Fibroblast of lung (primary cell): ENCODE results near the gene MAP4K3. TPM values are rescaled to one million over a fixed set of nuclear protein-coding genes. Genes with fewer than 3 reads are reported as not detected.

ENCODE experiments used
- DNase-seq, 2 donors: peaks; one replicate each; pipeline versions ENCODE4 v3.0.0 to v3.0.0-alpha.2; 2010; ENCODE audit warnings: low read depth in 2 of 2
- H2AFZ ChIP-seq: 2 replicates; pipeline ENCODE4 v1.5.1; 2012; ENCODE audit warnings: low read length, control low read depth, inconsistent platforms
- H3K27ac ChIP-seq: 2 replicates; pipeline ENCODE4 v1.5.1; 2011; ENCODE audit warnings: low read length, control low read depth; ENCODE audit not compliant: insufficient read depth
- H3K27me3 ChIP-seq: 2 replicates; pipeline ENCODE4 v1.5.1; 2011; ENCODE audit warnings: mild to moderate bottlenecking, low read length; ENCODE audit not compliant: control insufficient read depth, insufficient read depth
- H3K36me3 ChIP-seq: 2 replicates; pipeline ENCODE4 v1.5.1; 2011; ENCODE audit warnings: low read length; ENCODE audit not compliant: control insufficient read depth, insufficient read depth
- H3K4me1 ChIP-seq: 2 replicates; pipeline ENCODE4 v1.5.1; 2011; ENCODE audit warnings: low read length; ENCODE audit not compliant: control insufficient read depth, insufficient read depth; ENCODE audit errors: extremely low read depth
- H3K4me2 ChIP-seq: 2 replicates; pipeline ENCODE4 v1.5.1; 2011; ENCODE audit warnings: low read length, control low read depth; ENCODE audit not compliant: insufficient read depth; ENCODE audit errors: extremely low read depth
- H3K4me3 ChIP-seq, 4 experiments: fragments of 200-600 bp in 1 of 4; sonication (generic) in 1 of 4; replicated peaks in 1 of 4; 2 replicates each; pipeline ENCODE4 v1.5.1; 2011 to 2016; ENCODE audit warnings: low read length in 4 of 4, low read depth in 3 of 4, mild to moderate bottlenecking in 3 of 4, control low read depth in 2 of 4, inconsistent platforms in 1 of 4, mixed read lengths in 1 of 4; ENCODE audit not compliant: insufficient read depth in 1 of 4; ENCODE audit errors: control extremely low read depth in 1 of 4
- H3K79me2 ChIP-seq: 2 replicates; pipeline ENCODE4 v1.5.1; 2012; ENCODE audit warnings: mild to moderate bottlenecking, low read length, inconsistent platforms; ENCODE audit not compliant: control insufficient read depth, insufficient read depth
- H3K9ac ChIP-seq: 2 replicates; pipeline ENCODE4 v1.5.1; 2011; ENCODE audit warnings: mild to moderate bottlenecking, low read length, control low read depth; ENCODE audit not compliant: insufficient read depth
- H3K9me3 ChIP-seq: 2 replicates; pipeline ENCODE4 v1.5.1; 2012; ENCODE audit warnings: low read depth, low read length; ENCODE audit not compliant: control insufficient read depth, insufficient read depth
- H4K20me1 ChIP-seq: 2 replicates; pipeline ENCODE4 v1.5.1; 2011; ENCODE audit warnings: low read length; ENCODE audit not compliant: control insufficient read depth, insufficient read depth; ENCODE audit errors: extremely low read depth
- CTCF ChIP-seq, 2 donors: IDR thresholded peaks in 1 of 2; conservative IDR thresholded peaks in 1 of 2; 1 replicate in 1 of 2; 2 replicates in 1 of 2; pipeline ENCODE4 v1.5.1; 2011 to 2012; ENCODE audit warnings: low read length in 2 of 2, control low read depth in 1 of 2, inconsistent platforms in 1 of 2, low read depth in 1 of 2, mild to moderate bottlenecking in 1 of 2
- EZH2 ChIP-seq: IDR thresholded peaks from 2 replicates; pipeline ENCODE4 v1.5.1; 2012; ENCODE audit warnings: low read length, control low read depth, mild to moderate bottlenecking; ENCODE audit errors: missing control alignments
- polyA plus RNA-seq, 2 donors: library from polyadenylated mRNA; depleted of rRNA in 1 of 2; stranded (reverse) in 1 of 2; unstranded in 1 of 2; fragments of >200 nt; gene quantifications; 2 replicates each; pipeline ENCODE4 v1.2.1, GENCODE V29; 2011 to 2012; ENCODE audit warnings: missing spikeins in 1 of 2
- total RNA-seq: library from RNA; depleted of rRNA; stranded (reverse); fragments of >200 nt; gene quantifications from 2 replicates; pipeline ENCODE4 v1.2.1, GENCODE V29; 2014

Gene MAP4K3
- total and polyA plus RNA-seq, 2 donors (not counting 1 experiment from before 2014, with no cell fraction given) = 40.8 to 75.7 TPM

GRCh38 chr2:39383146-39383545 lies 53.9 kb downstream of the MAP4K3 start:
- no peak overlapping the region for H3K4me2 ChIP-seq
- no peaks in the 10 kb centered on the region for H3K36me3 ChIP-seq
- no peak overlapping the region for H3K9ac ChIP-seq
- no peaks in the 10 kb centered on the region for H3K9me3 ChIP-seq
- TF ChIP-seq CTCF (conservative IDR thresholded peaks at IDR 0.05 in 1 of 2, IDR thresholded peaks at IDR 0.05 in 1 of 2; ENCODE audit: low read depth in 1 of 2, low read length in 2 of 2) (no peak), EZH2 (no peak)
- DNase-seq = no peak
- no peak overlapping the region for H3K4me3 ChIP-seq
- peaks cover 83% of the 10 kb centered on the region for H3K79me2 ChIP-seq
- H3K27ac ChIP-seq = no peak overlapping the region
- peaks cover 9% of the 10 kb centered on the region for H3K4me1 ChIP-seq
- H3K27me3 ChIP-seq = no peaks in the 10 kb centered on the region
- no peak overlapping the region for H2AFZ ChIP-seq
- no peaks in the 10 kb centered on the region for H4K20me1 ChIP-seq

- H3K79me2 ChIP-seq = peaks cover 77% of the 10 kb centered on the region
- no peaks in the 10 kb centered on the region for H3K9me3 ChIP-seq
- no peaks in the 10 kb centered on the region for H3K36me3 ChIP-seq
- H4K20me1 ChIP-seq = no peaks in the 10 kb centered on the region
- no peak overlapping the region for H3K9ac ChIP-seq
- peak overlapping the region; percentile 23 for H3K4me2 ChIP-seq
- no peak overlapping the region for H2AFZ ChIP-seq
- no peaks in the 10 kb centered on the region for H3K27me3 ChIP-seq
- TF ChIP-seq EZH2 (no peak), CTCF (conservative IDR thresholded peaks at IDR 0.05 in 1 of 2, IDR thresholded peaks at IDR 0.05 in 1 of 2; ENCODE audit: low read depth in 1 of 2, low read length in 2 of 2) (no peak)
- H3K4me3 ChIP-seq = no peak overlapping the region
- DNase-seq = no peak
- H3K27ac ChIP-seq = no peak overlapping the region
- H3K4me1 ChIP-seq = peaks cover 11% of the 10 kb centered on the region
These were observed 55.4 kb downstream of the MAP4K3 start for GRCh38 chr2:39381653-39382052.

GRCh38 chr2:39380525-39381150 lies 56.4 kb downstream of the MAP4K3 start:
- DNase-seq = peak; percentile 45 to 50
- Histone ChIP-seq H3K79me2 (peaks cover 72% of the 10 kb centered on the region), H3K27ac (peak overlapping the region; percentile 16)

More at GRCh38 chr2:39380525-39381150, 56.4 kb downstream of the MAP4K3 start:
- H3K4me3 ChIP-seq = no peak overlapping the region
- no peak for TF ChIP-seq CTCF (conservative IDR thresholded peaks at IDR 0.05 in 1 of 2, IDR thresholded peaks at IDR 0.05 in 1 of 2; ENCODE audit: low read depth in 1 of 2, low read length in 2 of 2)
- TF ChIP-seq EZH2 = no peak
- no peaks in the 10 kb centered on the region for H3K36me3 ChIP-seq
- peaks cover 11% of the 10 kb centered on the region for H3K4me1 ChIP-seq
- H3K4me2 ChIP-seq = no peak overlapping the region
- no peak overlapping the region for H2AFZ ChIP-seq
- H3K27me3 ChIP-seq = no peaks in the 10 kb centered on the region
- no peaks in the 10 kb centered on the region for H4K20me1 ChIP-seq
- H3K9me3 ChIP-seq = no peaks in the 10 kb centered on the region
- H3K9ac ChIP-seq = no peak overlapping the region
